ENCODE measurements around the gene TMEM164. TPM values are rescaled to one million over a fixed set of nuclear protein-coding genes. Genes with fewer than 3 reads are reported as not detected.

The TMEM164 gene
- total RNA-seq, 2 experiments from 2014 or later = 15.9 to 22.2 TPM

DNA sequence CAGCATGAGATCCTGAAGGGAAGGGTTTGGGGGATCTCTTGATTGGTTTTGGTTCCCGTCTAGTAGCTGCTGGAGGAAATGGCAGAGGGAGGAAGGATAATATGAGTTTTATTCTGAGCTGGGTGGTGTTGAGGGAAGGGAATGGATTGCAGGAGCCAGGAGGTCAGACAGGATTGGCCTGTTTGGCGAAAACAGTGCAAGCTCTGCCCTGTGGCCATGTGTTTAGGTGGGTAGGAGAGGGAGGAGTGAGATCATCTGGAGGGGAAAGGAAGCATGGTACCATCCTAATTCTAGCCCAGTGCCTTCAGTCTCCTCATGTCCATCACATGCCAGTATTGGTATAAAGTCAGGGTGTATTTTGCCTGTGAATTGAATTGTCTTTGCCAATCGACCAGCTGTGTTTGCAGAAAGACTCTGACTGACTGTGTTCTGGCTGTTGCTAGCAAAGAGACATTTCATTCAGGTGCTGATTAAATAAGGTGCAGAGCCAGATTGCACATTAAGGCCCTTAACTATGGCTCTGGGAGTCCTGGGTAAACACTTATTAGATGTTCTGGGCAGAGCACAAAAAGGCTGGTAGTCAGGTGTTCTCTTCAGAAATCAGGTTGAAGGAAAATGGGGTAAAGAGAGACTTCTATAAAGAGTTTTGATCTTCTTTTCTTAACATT lies 10.0 kb downstream of the TMEM164 start:
- Mint-ChIP-seq H3K4me3 (no peak overlapping the region), H3K4me1 (peaks cover 4% of the 10 kb centered on the region), H3K27me3 (no peaks in the 10 kb centered on the region), H3K9me3 (ENCODE audit: low read depth) (no peaks in the 10 kb centered on the region), H3K27ac (no peak overlapping the region), H3K36me3 (peaks cover 30% of the 10 kb centered on the region)
- no peak for ATAC-seq
- CTCF ChIA-PET = no interaction called here
- no peak for DNase-seq

DNA sequence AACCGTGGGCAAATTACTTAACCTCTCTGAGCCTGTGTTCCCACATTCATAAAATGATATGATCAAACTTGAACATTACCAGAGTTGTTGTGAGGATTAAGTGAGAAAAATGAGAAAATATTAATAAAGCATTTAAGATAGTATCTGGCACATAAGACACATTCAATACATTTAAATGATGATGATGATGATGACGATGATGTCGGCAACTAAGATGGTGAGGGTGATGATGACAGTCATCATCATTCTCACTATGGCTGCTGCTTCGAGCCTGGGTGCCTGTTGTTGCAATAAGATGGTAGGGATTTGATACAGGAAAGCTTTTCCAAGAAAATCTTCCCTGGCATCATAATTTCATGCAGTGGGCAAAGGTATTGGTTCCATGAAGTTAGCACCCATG lies 11.1 kb downstream of the TMEM164 start:
- CTCF ChIA-PET = no interaction called here
- no peaks in the 10 kb centered on the region for H3K9me3 Mint-ChIP-seq (ENCODE audit: low read depth)
- DNase-seq (no peak), ATAC-seq (no peak)
- no peak overlapping the region for H3K27ac Mint-ChIP-seq
- no peak overlapping the region for H3K4me3 Mint-ChIP-seq
- no peaks in the 10 kb centered on the region for H3K27me3 Mint-ChIP-seq
- H3K4me1 Mint-ChIP-seq = peaks cover 4% of the 10 kb centered on the region
- H3K36me3 Mint-ChIP-seq = peaks cover 32% of the 10 kb centered on the region

DNA sequence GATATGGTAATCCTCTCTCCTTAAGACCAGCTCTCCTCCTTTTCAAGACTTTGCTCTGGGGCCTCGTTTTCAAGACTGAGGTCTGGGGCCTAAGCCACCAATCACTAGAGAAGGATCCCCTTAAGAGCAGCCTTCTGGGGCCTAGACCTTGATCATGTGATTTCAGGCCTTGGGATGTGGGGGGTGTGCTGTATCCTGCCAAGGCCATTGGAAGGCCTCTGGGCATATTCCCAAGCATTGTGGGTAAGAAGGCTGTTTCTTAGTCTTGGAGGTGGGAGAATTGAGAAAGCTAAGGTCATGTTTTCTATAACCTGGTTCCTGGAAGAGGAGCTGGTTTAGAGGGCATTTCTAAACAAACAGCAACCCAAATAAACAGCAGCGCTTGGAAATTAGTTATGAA lies 12.1 kb downstream of the TMEM164 start:
- Mint-ChIP-seq H3K27ac (no peak overlapping the region), H3K4me1 (peaks cover 4% of the 10 kb centered on the region)

DNA sequence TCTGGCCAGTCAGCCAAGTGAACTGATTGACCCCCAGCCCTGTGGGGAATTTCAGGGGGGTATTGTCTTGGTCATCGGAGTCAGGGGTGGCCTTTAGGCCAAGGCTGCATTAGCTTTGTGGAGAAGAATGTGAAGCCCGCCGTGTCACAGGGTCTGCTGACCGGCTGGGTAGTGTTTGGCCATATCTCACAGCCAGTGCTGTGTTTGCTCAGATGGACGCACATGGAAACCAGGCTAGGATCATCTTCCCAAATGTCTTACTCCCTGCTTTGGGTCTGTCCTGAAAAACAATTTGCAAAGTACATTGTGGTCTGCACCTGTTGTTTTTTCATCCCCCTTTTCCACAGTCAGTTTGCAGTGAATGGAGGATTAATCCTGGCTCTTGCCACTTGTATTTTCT lies 13.0 kb downstream of the TMEM164 start:
- H3K27ac Mint-ChIP-seq = no peak overlapping the region
- H3K36me3 Mint-ChIP-seq = peaks cover 25% of the 10 kb centered on the region
- H3K27me3 Mint-ChIP-seq = no peaks in the 10 kb centered on the region
- no peak for ATAC-seq
- DNase-seq = no peak
- H3K4me1 Mint-ChIP-seq = peaks cover 4% of the 10 kb centered on the region
- CTCF ChIA-PET = no interaction called here
- H3K9me3 Mint-ChIP-seq (ENCODE audit: low read depth) = no peaks in the 10 kb centered on the region
- no peak overlapping the region for H3K4me3 Mint-ChIP-seq

More for the DNA sequence above, 12.1 kb downstream of the TMEM164 start:
- no peaks in the 10 kb centered on the region for H3K9me3 Mint-ChIP-seq (ENCODE audit: low read depth)
- no peaks in the 10 kb centered on the region for H3K27me3 Mint-ChIP-seq
- peaks cover 28% of the 10 kb centered on the region for H3K36me3 Mint-ChIP-seq
- ATAC-seq (no peak), DNase-seq (no peak)
- CTCF ChIA-PET = no interaction called here
- no peak overlapping the region for H3K4me3 Mint-ChIP-seq

DNA sequence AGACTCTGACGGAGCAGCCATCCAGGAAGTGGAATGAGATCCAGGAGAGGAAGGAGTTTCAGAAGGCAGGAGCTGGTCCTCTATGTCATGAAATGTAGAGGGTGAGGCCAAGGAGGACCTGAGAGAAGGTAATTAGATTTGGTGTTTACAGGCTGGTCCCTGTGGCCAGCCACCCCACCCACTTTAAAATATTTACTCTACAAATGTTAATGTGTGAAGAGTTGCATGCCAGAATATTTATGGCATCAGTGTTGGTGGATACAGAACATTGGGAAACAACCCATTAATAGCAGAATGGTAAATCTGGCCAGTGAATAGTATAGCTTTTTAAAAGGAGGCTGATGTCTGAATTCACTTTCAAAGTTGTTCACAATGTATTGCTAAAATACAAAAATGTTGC lies 17.6 kb downstream of the TMEM164 start:
- no peak for DNase-seq
- H3K4me1 Mint-ChIP-seq = no peaks in the 10 kb centered on the region
- no peak overlapping the region for H3K27ac Mint-ChIP-seq

DNA sequence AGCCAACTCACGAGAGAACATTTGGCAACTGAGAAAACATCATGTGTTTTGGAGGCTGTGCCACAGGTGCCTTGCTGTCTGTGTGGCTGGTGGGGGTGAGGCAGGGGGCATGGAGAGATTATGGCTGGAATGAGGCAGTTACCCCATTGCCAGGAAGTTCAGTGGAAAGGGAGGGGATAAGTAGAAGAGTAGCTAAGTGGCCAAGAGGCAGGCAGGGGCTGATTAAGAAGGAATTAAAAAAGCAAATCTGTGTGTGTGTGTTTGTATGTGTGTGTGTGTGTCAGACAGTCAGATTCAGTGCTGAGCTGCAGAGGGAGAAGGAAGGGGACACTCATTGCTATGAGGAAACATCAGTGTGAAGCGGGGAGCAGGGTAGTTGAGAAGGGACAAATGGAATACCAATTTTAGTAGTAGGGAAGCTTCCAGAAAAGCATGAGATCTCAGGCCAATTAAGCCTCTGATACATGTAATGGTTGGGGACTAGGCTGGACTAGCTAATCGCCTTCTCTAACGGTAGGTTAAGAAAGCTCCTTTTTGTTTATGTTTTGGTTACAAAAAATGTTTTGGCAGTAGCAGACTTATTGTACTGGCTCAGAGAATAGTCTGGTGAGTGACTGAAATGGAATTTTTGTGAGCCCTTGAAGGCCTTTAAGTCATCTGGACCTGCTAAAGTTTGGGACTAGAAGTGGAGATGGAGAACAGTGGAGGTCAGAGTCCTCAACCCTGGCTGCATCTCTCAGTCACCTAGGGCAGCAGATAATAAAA lies 18.5 kb downstream of the TMEM164 start:
- no peak for DNase-seq
- no peak for ATAC-seq
- CTCF ChIA-PET = no interaction called here
- Mint-ChIP-seq H3K4me3 (no peak overlapping the region), H3K9me3 (ENCODE audit: low read depth) (no peaks in the 10 kb centered on the region), H3K27me3 (no peaks in the 10 kb centered on the region), H3K36me3 (peaks cover 18% of the 10 kb centered on the region), H3K27ac (no peak overlapping the region), H3K4me1 (no peaks in the 10 kb centered on the region)

More for the DNA sequence above, 17.6 kb downstream of the TMEM164 start:
- Mint-ChIP-seq H3K36me3 (peaks cover 16% of the 10 kb centered on the region), H3K4me3 (no peak overlapping the region), H3K9me3 (ENCODE audit: low read depth) (no peaks in the 10 kb centered on the region), H3K27me3 (no peaks in the 10 kb centered on the region)
- CTCF ChIA-PET = no interaction called here
- no peak for ATAC-seq

DNA sequence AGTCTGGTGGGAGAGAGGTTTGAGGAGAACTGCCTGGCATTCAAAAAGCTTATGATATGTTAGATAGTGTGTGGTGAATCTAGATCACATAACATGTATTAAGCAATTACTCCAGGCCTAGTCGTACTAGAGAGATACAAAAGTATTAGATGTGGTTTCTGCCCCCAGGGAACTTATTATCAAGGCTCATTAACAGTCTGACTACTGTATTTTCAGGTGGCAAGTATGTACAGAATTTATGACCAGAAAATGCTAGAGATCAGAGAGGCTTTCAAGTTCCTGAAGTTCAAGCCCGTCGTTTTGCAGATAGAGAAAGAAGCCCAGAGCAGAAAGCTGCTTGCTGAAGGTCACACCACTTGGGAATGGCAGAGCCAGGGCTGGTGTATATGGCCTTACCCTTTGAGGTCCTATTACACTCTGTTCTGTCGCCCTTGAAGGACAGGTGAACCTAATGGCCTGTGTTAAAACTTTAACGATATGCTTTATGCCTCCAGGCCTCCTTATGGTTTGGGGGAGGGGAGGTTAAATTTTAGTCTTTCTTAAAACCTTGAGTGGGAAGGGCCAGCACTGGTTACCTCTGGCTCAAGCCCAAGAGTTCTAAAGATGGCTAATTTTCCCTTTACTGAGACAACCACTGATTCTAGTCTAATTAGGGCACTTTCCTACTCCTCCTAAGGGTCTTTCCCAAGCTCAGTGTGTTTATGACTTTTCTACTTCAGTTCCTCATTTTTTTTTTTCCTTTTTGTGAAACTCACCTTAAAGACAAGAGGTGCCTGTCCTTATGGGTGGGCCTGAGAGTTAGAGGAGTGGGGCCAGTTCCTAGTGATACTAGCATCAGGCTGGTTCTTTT lies 19.9 kb downstream of the TMEM164 start:
- CTCF ChIA-PET = no interaction called here
- no peaks in the 10 kb centered on the region for H3K9me3 Mint-ChIP-seq (ENCODE audit: low read depth)
- no peaks in the 10 kb centered on the region for H3K27me3 Mint-ChIP-seq
- H3K4me1 Mint-ChIP-seq = no peaks in the 10 kb centered on the region
- H3K27ac Mint-ChIP-seq = no peak overlapping the region
- no peak for DNase-seq
- no peak for ATAC-seq
- H3K36me3 Mint-ChIP-seq = peaks cover 13% of the 10 kb centered on the region
- no peak overlapping the region for H3K4me3 Mint-ChIP-seq

DNA sequence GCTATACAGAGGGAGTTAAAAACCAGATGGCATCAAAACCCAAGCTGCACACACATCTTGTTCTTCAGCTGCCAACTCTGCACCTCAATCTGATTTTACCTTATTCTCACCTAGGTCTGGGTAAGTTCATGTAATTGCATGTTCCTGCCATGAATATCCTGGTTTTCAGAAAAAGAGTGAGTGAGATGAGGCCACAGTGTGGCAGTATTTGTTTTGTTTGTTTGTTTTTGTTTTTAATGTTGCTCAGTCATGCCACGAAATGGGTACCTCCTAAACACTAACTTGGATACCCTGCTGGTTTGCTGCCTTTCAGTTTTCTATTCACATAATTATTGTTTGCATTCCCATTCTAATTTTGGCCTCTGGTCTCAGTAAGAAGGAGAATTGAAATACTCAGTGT lies 22.5 kb downstream of the TMEM164 start:
- DNase-seq (no peak), ATAC-seq (no peak)
- CTCF ChIA-PET = no interaction called here
- Mint-ChIP-seq H3K4me3 (no peak overlapping the region), H3K36me3 (peaks cover 9% of the 10 kb centered on the region), H3K4me1 (peaks cover 2% of the 10 kb centered on the region), H3K27me3 (no peaks in the 10 kb centered on the region), H3K27ac (no peak overlapping the region), H3K9me3 (ENCODE audit: low read depth) (no peaks in the 10 kb centered on the region)

DNA sequence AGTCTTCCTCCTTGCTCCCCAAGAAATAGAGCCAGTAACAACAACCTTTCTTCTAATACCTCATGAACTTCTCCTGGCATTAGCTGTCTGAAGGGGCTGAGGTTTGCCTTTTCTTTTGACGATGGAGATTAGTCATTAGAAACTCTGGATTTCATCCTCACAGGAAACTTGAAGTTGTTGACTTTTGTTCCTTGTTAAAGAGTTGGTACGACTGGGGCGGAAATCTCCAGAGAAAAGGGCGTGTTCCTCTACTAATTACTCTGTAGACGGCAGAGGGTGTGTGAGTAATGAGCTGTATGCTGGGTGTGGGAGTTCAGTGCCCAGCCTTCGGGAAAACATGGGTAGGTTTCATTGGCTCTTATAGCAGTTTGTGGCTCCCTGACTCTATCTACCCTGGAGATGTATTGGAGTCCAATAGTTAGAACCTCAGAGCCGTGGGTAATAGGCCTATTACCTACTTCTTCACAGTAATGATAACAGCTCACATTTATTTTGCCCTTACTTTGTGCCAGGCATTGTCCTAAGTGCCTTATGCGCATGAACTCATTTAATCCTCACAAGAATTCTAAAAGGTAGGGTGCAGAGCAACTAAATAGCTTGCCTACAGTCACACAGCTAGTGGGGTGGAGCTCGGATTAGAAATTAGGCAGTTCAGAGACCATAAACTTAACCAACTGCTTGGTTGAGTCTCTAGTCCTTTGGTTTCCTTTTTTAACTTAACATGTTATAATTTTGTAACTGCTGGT lies 23.4 kb downstream of the TMEM164 start:
- CTCF ChIA-PET = interaction anchor here (1.0 kb wide), 1 partner anchor 120 kb away, joined by 3 read pairs; no protein-coding TSS in a partner anchor
- Mint-ChIP-seq H3K27me3 (no peaks in the 10 kb centered on the region), H3K27ac (no peak overlapping the region), H3K4me1 (peaks cover 4% of the 10 kb centered on the region), H3K9me3 (ENCODE audit: low read depth) (no peaks in the 10 kb centered on the region), H3K4me3 (no peak overlapping the region), H3K36me3 (peaks cover 11% of the 10 kb centered on the region)
- DNase-seq (no peak), ATAC-seq (no peak)

DNA sequence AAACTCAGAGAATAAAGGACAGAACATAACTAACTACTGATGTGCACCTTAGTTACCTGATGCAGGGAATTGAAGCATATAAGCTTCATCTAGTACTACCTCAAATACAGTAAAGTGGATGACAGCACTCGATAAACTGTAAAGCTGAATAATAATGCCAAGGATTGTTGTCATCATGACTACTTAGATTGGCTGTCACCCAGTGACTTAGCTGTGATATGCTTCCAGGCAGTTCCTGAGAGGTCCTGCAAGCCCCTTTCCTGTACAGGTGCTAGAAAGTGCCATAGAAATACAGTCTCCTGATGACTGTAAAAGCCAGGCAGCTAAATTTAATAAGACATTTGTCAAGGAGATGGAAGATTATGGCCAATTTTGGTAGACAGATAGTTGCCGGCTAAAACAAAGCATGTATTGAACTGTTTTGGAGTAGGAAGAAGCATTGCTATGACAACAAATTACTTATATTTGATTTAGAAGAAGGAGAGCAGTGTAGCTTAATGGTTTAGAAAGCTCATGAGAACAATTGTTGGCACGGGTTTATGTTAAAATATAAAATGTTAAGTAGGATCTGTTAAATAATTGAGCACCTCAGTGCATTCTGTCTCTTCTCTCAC lies 29.7 kb downstream of the TMEM164 start:
- H3K4me1 Mint-ChIP-seq = peaks cover 4% of the 10 kb centered on the region
- no peaks in the 10 kb centered on the region for H3K27me3 Mint-ChIP-seq
- H3K4me3 Mint-ChIP-seq = no peak overlapping the region
- no peak overlapping the region for H3K27ac Mint-ChIP-seq
- H3K36me3 Mint-ChIP-seq = peaks cover 12% of the 10 kb centered on the region
- CTCF ChIA-PET = interaction anchor here (1.2 kb wide), 1 partner anchor 12 kb away, joined by 3 read pairs; no protein-coding TSS in a partner anchor
- no peak for DNase-seq
- ATAC-seq = no peak
- H3K9me3 Mint-ChIP-seq (ENCODE audit: low read depth) = no peaks in the 10 kb centered on the region

DNA sequence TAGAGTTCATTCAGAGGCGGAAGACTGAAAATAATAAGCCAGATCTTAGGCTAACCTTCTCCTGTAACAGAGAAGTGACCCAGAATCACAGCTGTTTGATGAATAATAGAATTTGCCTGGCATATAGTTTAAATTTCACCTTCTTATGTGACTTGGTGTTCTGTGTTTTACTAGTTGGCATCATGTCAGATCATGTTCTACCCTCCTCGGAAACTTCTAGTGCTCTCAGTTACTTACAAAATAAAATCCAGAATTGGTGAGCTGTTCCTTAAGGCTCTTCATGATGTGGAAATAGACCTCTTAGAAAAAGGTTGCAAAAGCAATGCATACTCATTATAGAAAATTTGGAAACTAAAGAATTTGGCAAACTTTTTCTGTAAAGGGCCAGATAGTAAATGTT lies 31.1 kb downstream of the TMEM164 start:
- no peaks in the 10 kb centered on the region for H3K9me3 Mint-ChIP-seq (ENCODE audit: low read depth)
- DNase-seq (no peak), ATAC-seq (no peak)
- H3K4me1 Mint-ChIP-seq = peaks cover 4% of the 10 kb centered on the region
- no peak overlapping the region for H3K27ac Mint-ChIP-seq
- peaks cover 12% of the 10 kb centered on the region for H3K36me3 Mint-ChIP-seq
- CTCF ChIA-PET = no interaction called here
- H3K4me3 Mint-ChIP-seq = no peak overlapping the region
- no peaks in the 10 kb centered on the region for H3K27me3 Mint-ChIP-seq

DNA sequence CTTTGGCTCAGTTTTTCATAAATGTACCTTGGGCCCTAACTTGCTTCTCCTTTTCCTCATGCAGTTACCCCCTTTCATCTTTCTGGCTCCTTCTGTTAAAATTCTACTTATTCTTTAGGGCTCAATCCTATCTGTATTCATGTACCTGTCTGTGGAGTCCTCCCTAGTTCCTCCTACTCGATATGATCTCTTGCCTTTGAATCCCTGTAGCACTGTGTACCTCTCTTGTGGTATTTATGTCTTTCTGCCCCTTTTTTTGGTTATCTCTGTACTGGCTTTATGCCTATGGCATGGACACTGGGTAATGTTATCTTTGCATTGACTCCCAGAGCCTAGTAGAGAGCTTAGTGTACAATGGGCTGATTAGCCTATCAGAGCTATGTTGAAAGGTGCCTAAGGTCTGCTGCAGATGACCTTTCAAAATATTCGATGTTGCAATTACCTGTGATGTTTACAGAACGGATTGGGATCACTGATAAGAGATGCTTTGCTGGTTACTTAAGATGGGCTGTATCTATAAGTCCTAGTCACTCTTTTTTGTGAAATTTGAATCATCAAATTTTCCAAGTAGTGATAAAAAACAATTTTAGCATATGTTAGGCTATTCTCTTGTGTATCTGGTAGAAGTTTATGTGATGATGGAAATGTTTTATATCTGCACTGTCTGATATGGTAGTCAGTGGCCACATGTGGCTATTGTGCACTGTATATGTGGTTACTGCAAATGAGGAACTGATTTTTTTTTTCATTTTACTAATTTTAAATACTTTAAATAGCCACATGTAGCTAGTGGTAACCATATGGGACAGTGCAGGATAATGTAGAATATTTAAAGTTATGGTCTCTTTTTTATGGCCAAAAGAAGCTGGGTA lies 33.5 kb downstream of the TMEM164 start:
- CTCF ChIA-PET = no interaction called here
- no peak overlapping the region for H3K27ac Mint-ChIP-seq
- peaks cover 12% of the 10 kb centered on the region for H3K36me3 Mint-ChIP-seq
- ATAC-seq = no peak
- no peak overlapping the region for H3K4me3 Mint-ChIP-seq
- H3K27me3 Mint-ChIP-seq = no peaks in the 10 kb centered on the region
- H3K9me3 Mint-ChIP-seq (ENCODE audit: low read depth) = no peaks in the 10 kb centered on the region
- H3K4me1 Mint-ChIP-seq = no peaks in the 10 kb centered on the region
- DNase-seq = no peak

Data from activated CD8-positive, alpha-beta memory T cell treated with anti-CD3 and anti-CD28 coated beads, Interleukin-2, amount 10 ng/mL, durations not matched to agents 7 days and 5 days (primary cell).